Activated CD8-positive, alpha-beta T cell treated with anti-CD3 and anti-CD28 coated beads for 36 hours (primary cell): Measurements from ENCODE around the gene DLX1. TPM values are rescaled to one million over a fixed set of nuclear protein-coding genes. Genes with fewer than 3 reads are reported as not detected.

Experiments used
- ATAC-seq: fragments of 200-7000 bp; cut with Tn5 transposase; one replicate; pipeline ENCODE4 v1.10.0; 2021; ENCODE audit warnings: mild to moderate bottlenecking, moderate library complexity
- CTCF ChIA-PET: fragments of 350-600 bp; sonication (Branson Sonifier 250); formaldehyde crosslinking; loops from one replicate; lab custom pipeline; 2021; ENCODE audit warnings: antibody characterized with exemption; lab: Charles Lee
- POLR2A ChIA-PET: fragments of 350-600 bp; sonication (Branson Sonifier 250); formaldehyde crosslinking; loops from one replicate; lab custom pipeline; 2021; ENCODE audit warnings: antibody characterized with exemption; lab: Charles Lee
- DNase-seq: peaks from one replicate; pipeline ENCODE4 v3.0.0-alpha.2; 2020
- H3K27ac Mint-ChIP-seq: one replicate; pipeline ENCODE4 v1.8.0; 2021; ENCODE audit warnings: mild to moderate bottlenecking, mixed read lengths
- H3K27me3 Mint-ChIP-seq: one replicate; pipeline ENCODE4 v1.8.0; 2021; ENCODE audit warnings: mixed read lengths
- H3K36me3 Mint-ChIP-seq: one replicate; pipeline ENCODE4 v1.8.0; 2021; ENCODE audit warnings: low read depth, mixed read lengths
- H3K4me1 Mint-ChIP-seq: one replicate; pipeline ENCODE4 v1.8.0; 2021; ENCODE audit warnings: low read depth, mixed read lengths
- H3K4me3 Mint-ChIP-seq: one replicate; pipeline ENCODE4 v1.8.0; 2021; ENCODE audit warnings: mild to moderate bottlenecking, moderate library complexity, mixed read lengths
- H3K9me3 Mint-ChIP-seq: one replicate; pipeline ENCODE4 v1.8.0; 2021; ENCODE audit warnings: mixed read lengths
- intact Hi-C: fragments of 100-400 bp; cut with micrococcal nuclease; formaldehyde crosslinking; loops from one replicate; pipeline ENCODE4 v1.10.0; 2022
- total RNA-seq, 2 experiments: library from RNA; stranded (reverse); gene quantifications; one replicate each; pipeline ENCODE4 v1.2.3, GENCODE V29; 2021
- TF ChIP-seq, protein P1 (sequence below): fragments of 200-600 bp; IDR thresholded peaks from one replicate; pipeline ENCODE4 v1.8.0; 2022; ENCODE audit warnings: antibody characterized with exemption, mild to moderate bottlenecking

The DLX1 gene
- total RNA-seq, 2 experiments from 2014 or later: not detected

GRCh38 chr2:172114579-172114978 is 29.3 kb downstream of the DLX1 start:
- Mint-ChIP-seq H3K4me3 (no peak overlapping the region), H3K27me3 (peaks cover 20% of the 10 kb centered on the region), H3K27ac (no peak overlapping the region), H3K9me3 (no peaks in the 10 kb centered on the region), H3K4me1 (no peaks in the 10 kb centered on the region), H3K36me3 (no peaks in the 10 kb centered on the region)
- ChIA-PET POLR2A (no interaction called here), CTCF (interaction anchor here (0.6 to 2.5 kb wide), 7 partner anchors 10 to 541 kb away, joined by 3 to 23 read pairs (median 5); partner anchors contain the start of gene DLX2)
- ATAC-seq (no peak), DNase-seq (no peak)
- intact Hi-C loops: no loop called here
- TF ChIP-seq, protein P1, sequence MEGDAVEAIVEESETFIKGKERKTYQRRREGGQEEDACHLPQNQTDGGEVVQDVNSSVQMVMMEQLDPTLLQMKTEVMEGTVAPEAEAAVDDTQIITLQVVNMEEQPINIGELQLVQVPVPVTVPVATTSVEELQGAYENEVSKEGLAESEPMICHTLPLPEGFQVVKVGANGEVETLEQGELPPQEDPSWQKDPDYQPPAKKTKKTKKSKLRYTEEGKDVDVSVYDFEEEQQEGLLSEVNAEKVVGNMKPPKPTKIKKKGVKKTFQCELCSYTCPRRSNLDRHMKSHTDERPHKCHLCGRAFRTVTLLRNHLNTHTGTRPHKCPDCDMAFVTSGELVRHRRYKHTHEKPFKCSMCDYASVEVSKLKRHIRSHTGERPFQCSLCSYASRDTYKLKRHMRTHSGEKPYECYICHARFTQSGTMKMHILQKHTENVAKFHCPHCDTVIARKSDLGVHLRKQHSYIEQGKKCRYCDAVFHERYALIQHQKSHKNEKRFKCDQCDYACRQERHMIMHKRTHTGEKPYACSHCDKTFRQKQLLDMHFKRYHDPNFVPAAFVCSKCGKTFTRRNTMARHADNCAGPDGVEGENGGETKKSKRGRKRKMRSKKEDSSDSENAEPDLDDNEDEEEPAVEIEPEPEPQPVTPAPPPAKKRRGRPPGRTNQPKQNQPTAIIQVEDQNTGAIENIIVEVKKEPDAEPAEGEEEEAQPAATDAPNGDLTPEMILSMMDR: no peak

GRCh38 chr2:172116107-172116506 is 30.8 kb downstream of the DLX1 start:
- POLR2A ChIA-PET: no interaction called here

DNA sequence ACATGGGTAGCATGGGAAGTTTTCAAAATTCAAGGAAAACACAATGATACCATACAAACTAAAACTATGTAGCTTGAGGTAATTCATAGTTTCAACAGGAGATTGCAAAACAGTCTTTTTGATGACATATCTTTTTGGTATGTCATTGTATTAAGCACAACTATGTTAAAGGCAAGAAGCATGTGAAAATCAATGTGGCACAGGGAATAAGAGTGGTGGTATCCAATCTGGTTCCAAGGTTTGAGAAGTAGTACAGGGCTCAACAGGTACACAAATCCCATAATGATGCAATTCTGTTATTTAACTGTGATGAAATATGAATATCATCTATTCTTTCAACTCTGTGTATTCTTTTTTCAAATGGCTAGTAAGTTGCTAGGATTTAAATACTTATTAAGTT is 33.8 kb downstream of the DLX1 start:
- ATAC-seq (no peak), DNase-seq (no peak)
- CTCF ChIA-PET: interaction anchor here (1.0 kb wide), 1 partner anchor 8 kb away, joined by 3 read pairs; no protein-coding TSS in a partner anchor
- Mint-ChIP-seq H3K27me3 (peaks cover 5% of the 10 kb centered on the region), H3K4me3 (no peak overlapping the region), H3K27ac (no peak overlapping the region), H3K9me3 (no peaks in the 10 kb centered on the region), H3K4me1 (no peaks in the 10 kb centered on the region), H3K36me3 (no peaks in the 10 kb centered on the region)
- POLR2A ChIA-PET: no interaction called here
- intact Hi-C loops: no loop called here
- TF ChIP-seq, protein P1: no peak

More at GRCh38 chr2:172116107-172116506, 30.8 kb downstream of the DLX1 start:
- Mint-ChIP-seq H3K9me3 (no peaks in the 10 kb centered on the region), H3K27ac (no peak overlapping the region), H3K27me3 (peaks cover 14% of the 10 kb centered on the region), H3K36me3 (no peaks in the 10 kb centered on the region), H3K4me3 (no peak overlapping the region), H3K4me1 (no peaks in the 10 kb centered on the region)
- DNase-seq: no peak
- CTCF ChIA-PET: interaction anchor here (1.0 to 3.0 kb wide), 5 partner anchors 10 to 543 kb away, joined by 3 to 17 read pairs (median 3); no protein-coding TSS in a partner anchor
- intact Hi-C loops: no loop called here
- TF ChIP-seq, protein P1: no peak
- no peak for ATAC-seq

GRCh38 chr2:172120118-172120517 is 34.8 kb downstream of the DLX1 start:
- DNase-seq (no peak), ATAC-seq (no peak)
- ChIA-PET CTCF (interaction anchor here (1.4 to 1.6 kb wide), 2 partner anchors 20 to 413 kb away, joined by 3 to 4 read pairs; no protein-coding TSS in a partner anchor), POLR2A (interaction anchor here (0.7 to 1.0 kb wide), 2 partner anchors 100 to 224 kb away, joined by 3 read pairs; no protein-coding TSS in a partner anchor)
- Mint-ChIP-seq H3K36me3 (no peaks in the 10 kb centered on the region), H3K9me3 (no peaks in the 10 kb centered on the region), H3K4me3 (no peak overlapping the region), H3K27ac (no peak overlapping the region), H3K27me3 (peaks cover 1% of the 10 kb centered on the region), H3K4me1 (no peaks in the 10 kb centered on the region)
- intact Hi-C loops: no loop called here
- TF ChIP-seq, protein P1: no peak

DNA sequence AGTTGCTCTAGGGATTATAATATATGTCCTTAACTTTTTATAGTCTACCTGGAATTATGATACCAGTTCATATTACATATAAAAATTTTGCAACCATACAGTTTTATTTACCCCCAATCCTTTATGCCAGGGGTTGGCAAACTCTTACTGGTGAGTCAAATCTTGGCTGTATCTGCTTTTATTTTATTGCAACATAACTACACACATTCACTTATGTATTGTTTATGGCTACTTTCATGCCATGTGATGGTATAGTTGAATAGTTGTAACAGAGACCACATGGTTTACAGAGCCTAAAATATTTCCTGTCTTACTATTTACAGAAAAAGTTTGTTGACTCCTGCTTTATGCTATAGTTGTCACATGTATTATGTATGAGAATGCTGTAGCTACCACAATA is 43.2 kb downstream of the DLX1 start:
- ChIA-PET CTCF (interaction anchor here (1.8 to 3.1 kb wide), 2 partner anchors 15 to 318 kb away, joined by 5 to 23 read pairs; no protein-coding TSS in a partner anchor), POLR2A (no interaction called here)
- intact Hi-C loops: no loop called here
- no peaks in the 10 kb centered on the region for H3K4me1 Mint-ChIP-seq
- no peaks in the 10 kb centered on the region for H3K27me3 Mint-ChIP-seq
- H3K36me3 Mint-ChIP-seq: no peaks in the 10 kb centered on the region
- H3K4me3 Mint-ChIP-seq: no peak overlapping the region
- TF ChIP-seq, protein P1: no peak
- peaks cover 7% of the 10 kb centered on the region for H3K9me3 Mint-ChIP-seq
- no peak overlapping the region for H3K27ac Mint-ChIP-seq
- ATAC-seq (no peak), DNase-seq (no peak)
